Neural cell (in vitro differentiated cells): ENCODE results near the gene COPS6. TPM values are rescaled to one million over a fixed set of nuclear protein-coding genes. Genes with fewer than 3 reads are reported as not detected.

Experiments
- H2AFZ ChIP-seq: fragments of 200-600, 300-800 bp; sonication (generic), shearing (Covaris generic); 2 replicates; pipeline ENCODE4 v1.6.0; 2014; ENCODE audit warnings: low read depth, mild to moderate bottlenecking, antibody characterized with exemption, low read length, moderate library complexity
- H3F3A ChIP-seq: fragments of 200-600 bp; shearing (Covaris generic); 2 replicates; pipeline ENCODE4 v1.6.1; 2016; ENCODE audit warnings: mild to moderate bottlenecking, moderate library complexity, mixed read lengths, antibody characterized with exemption, low read length; ENCODE audit not compliant: insufficient read depth, poor library complexity, severe bottlenecking
- H3K27ac ChIP-seq: fragments of 200-600, 300-800 bp; sonication (generic), shearing (Covaris generic); 2 replicates; pipeline ENCODE4 v1.5.1; 2014; ENCODE audit warnings: mild to moderate bottlenecking, low read length, moderate library complexity
- H3K27me3 ChIP-seq: fragments of 300-800, 200-600 bp; sonication (generic), shearing (Covaris generic); 2 replicates; pipeline ENCODE4 v1.6.0; 2014; ENCODE audit warnings: mild to moderate bottlenecking, low read depth, low read length, moderate library complexity; ENCODE audit not compliant: insufficient read depth
- H3K36me3 ChIP-seq: fragments of 300-800, 200-600 bp; sonication (generic), shearing (Covaris generic); 2 replicates; pipeline ENCODE4 v1.5.1; 2014; ENCODE audit warnings: mild to moderate bottlenecking, antibody characterized with exemption, low read length, moderate library complexity; ENCODE audit not compliant: insufficient read depth
- H3K4me2 ChIP-seq: fragments of 300-800, 200-600 bp; sonication (generic), shearing (Covaris generic); 2 replicates; pipeline ENCODE4 v1.6.0; 2014; ENCODE audit warnings: mild to moderate bottlenecking, low read length
- H3K4me3 ChIP-seq: fragments of 300-800, 200-600 bp; sonication (generic), shearing (Covaris generic); 2 replicates; pipeline ENCODE4 v1.5.1; 2014; ENCODE audit warnings: mild to moderate bottlenecking, low read length, moderate library complexity
- H3K79me2 ChIP-seq: fragments of 200-600 bp; shearing (Covaris generic); replicated peaks from 2 replicates; pipeline ENCODE4 v1.6.0; 2014; ENCODE audit warnings: mild to moderate bottlenecking, low read length, moderate library complexity; ENCODE audit not compliant: insufficient read depth
- H3K9ac ChIP-seq: fragments of 300-800, 200-600 bp; sonication (generic), shearing (Covaris generic); 2 replicates; pipeline ENCODE4 v1.6.1; 2016; ENCODE audit warnings: mild to moderate bottlenecking, low read length, mixed read lengths
- H3K9me2 ChIP-seq: fragments of 200-600 bp; shearing (Covaris generic); 2 replicates; pipeline ENCODE4 v1.6.1; 2016; ENCODE audit warnings: mild to moderate bottlenecking, low read length, mixed read lengths; ENCODE audit not compliant: insufficient read depth
- H3K9me3 ChIP-seq: fragments of 200-600, 300-800 bp; sonication (generic), shearing (Covaris generic); 2 replicates; pipeline ENCODE4 v1.6.1; 2016; ENCODE audit warnings: mild to moderate bottlenecking, mixed run types, low read length, moderate library complexity, mixed read lengths
- H4K20me1 ChIP-seq: fragments of 200-600 bp; shearing (Covaris generic); 2 replicates; pipeline ENCODE4 v1.6.1; 2016; ENCODE audit warnings: mild to moderate bottlenecking, mixed run types; ENCODE audit not compliant: insufficient read depth
- CTCF ChIP-seq: fragments of 450-650 bp; IDR thresholded peaks from 2 replicates; pipeline ENCODE4 v1.5.1; 2014; ENCODE audit warnings: antibody characterized with exemption, mild to moderate bottlenecking, moderate library complexity; ENCODE audit not compliant: poor library complexity, severe bottlenecking
- EP300 ChIP-seq: fragments of 450-650 bp; conservative IDR thresholded peaks from 2 replicates; pipeline ENCODE4 v1.6.1; 2014; ENCODE audit warnings: antibody characterized with exemption, mild to moderate bottlenecking, moderate library complexity; ENCODE audit not compliant: poor library complexity, severe bottlenecking
- EZH2 ChIP-seq: fragments of 200-600, 300-800 bp; shearing (Covaris generic), sonication (generic); IDR thresholded peaks from 2 replicates; pipeline ENCODE4 v1.6.1; 2014; ENCODE audit warnings: antibody characterized with exemption, low read length, borderline replicate concordance, mild to moderate bottlenecking; ENCODE audit not compliant: insufficient read depth, poor library complexity, severe bottlenecking
- MXI1 ChIP-seq: fragments of 450-650 bp; conservative IDR thresholded peaks from 2 replicates; pipeline ENCODE4 v1.6.1; 2014; ENCODE audit warnings: antibody characterized with exemption, mild to moderate bottlenecking; ENCODE audit not compliant: poor library complexity, severe bottlenecking
- POLR2AphosphoS5 ChIP-seq: IDR thresholded peaks from 2 replicates; pipeline ENCODE4 v1.6.1; 2012
- RAD21 ChIP-seq: fragments of 450-650 bp; conservative IDR thresholded peaks from 2 replicates; pipeline ENCODE4 v1.6.1; 2014; ENCODE audit warnings: antibody characterized with exemption, mild to moderate bottlenecking, moderate library complexity
- REST ChIP-seq: IDR thresholded peaks from 2 replicates; pipeline ENCODE4 v1.6.1; 2012; ENCODE audit warnings: borderline replicate concordance
- SMC3 ChIP-seq: fragments of 450-650 bp; conservative IDR thresholded peaks from 2 replicates; pipeline ENCODE4 v1.6.1; 2014; ENCODE audit warnings: antibody characterized with exemption, mild to moderate bottlenecking, moderate library complexity; ENCODE audit not compliant: poor library complexity
- TAF1 ChIP-seq: IDR thresholded peaks from 2 replicates; pipeline ENCODE4 v1.6.1; 2012; ENCODE audit warnings: low read depth
- polyA plus RNA-seq: library from polyadenylated mRNA; depleted of rRNA; stranded (reverse); fragments of >200 nt; gene quantifications from 2 replicates; pipeline ENCODE4 v1.2.3, GENCODE V29; 2014

COPS6 gene
- polyA plus RNA-seq, 1 donor from 2014 or later, result 57.1 TPM

- H3K79me2 ChIP-seq, result peaks cover under 1% of the 10 kb centered on the region
- H3K9ac ChIP-seq, result no peak overlapping the region
- H3K27ac ChIP-seq, result no peak overlapping the region
- no peak overlapping the region for H3K4me2 ChIP-seq
- peaks cover 3% of the 10 kb centered on the region for H3F3A ChIP-seq
- no peaks in the 10 kb centered on the region for H3K9me2 ChIP-seq
- H3K4me3 ChIP-seq, result no peak overlapping the region
- no peak overlapping the region for H2AFZ ChIP-seq
- no peaks in the 10 kb centered on the region for H4K20me1 ChIP-seq
- no peaks in the 10 kb centered on the region for H3K9me3 ChIP-seq
- no peak for TF ChIP-seq EZH2
- TF ChIP-seq POLR2AphosphoS5, result no peak
- TF ChIP-seq MXI1, result no peak
- H3K27me3 ChIP-seq, result no peaks in the 10 kb centered on the region
- H3K36me3 ChIP-seq, result no peaks in the 10 kb centered on the region
Observed at GRCh38 chr7:100115026-100115425, 26.3 kb downstream of the COPS6 start.

- peak overlapping the region; percentile 83 for H3K9ac ChIP-seq
- H3K9me2 ChIP-seq, result no peaks in the 10 kb centered on the region
- H2AFZ ChIP-seq, result peak overlapping the region; percentile 75
- H3K79me2 ChIP-seq, result peaks cover 4% of the 10 kb centered on the region
- TF ChIP-seq EP300 (no peak), SMC3 (no peak), MXI1 (no peak), EZH2 (no peak), CTCF (no peak), TAF1 (no peak), REST (no peak), RAD21 (no peak), POLR2AphosphoS5 (no peak)
- no peaks in the 10 kb centered on the region for H3K9me3 ChIP-seq
- peaks cover 8% of the 10 kb centered on the region for H3K36me3 ChIP-seq
- no peaks in the 10 kb centered on the region for H4K20me1 ChIP-seq
- no peaks in the 10 kb centered on the region for H3K27me3 ChIP-seq
- peak overlapping the region; percentile 88 for H3K4me3 ChIP-seq
- peak overlapping the region; percentile 81 for H3K4me2 ChIP-seq
- H3K27ac ChIP-seq, result peak overlapping the region; percentile 92
- H3F3A ChIP-seq, result peaks cover 3% of the 10 kb centered on the region
Observed at GRCh38 chr7:100118388-100119071, 29.8 kb downstream of the COPS6 start.
